Stimulated activated naive CD8-positive, alpha-beta T cell treated with anti-CD3 and anti-CD28 coated beads, Interleukin-15, amount 100 ng/mL, for 72 hours (primary cell): ENCODE data around the gene RANBP10.
"Not testable (repeated sequence)": the region's sequence is repeated elsewhere in the genome, so short reads cannot be mapped to it uniquely, and the experiment has no call there.

ENCODE experiments used
- ATAC-seq: fragments of 150-1000 bp; cut with Tn5 transposase; 2 replicates; pipeline ENCODE4 v1.10.0; 2021; ENCODE audit warnings: mild to moderate bottlenecking, moderate library complexity
- DNase-seq, 2 donors: peaks; one replicate each; pipeline ENCODE4 v3.0.0; 2021 to 2022
- H3K27ac Mint-ChIP-seq, 2 donors: one replicate each; pipeline ENCODE4 v1.8.0; 2022; ENCODE audit warnings: mild to moderate bottlenecking in 2 of 2, mixed read lengths in 2 of 2, moderate library complexity in 2 of 2
- H3K27me3 Mint-ChIP-seq: one replicate; pipeline ENCODE4 v1.8.0; 2022; ENCODE audit warnings: mixed read lengths
- H3K4me1 Mint-ChIP-seq: one replicate; pipeline ENCODE4 v1.8.0; 2022; ENCODE audit warnings: mild to moderate bottlenecking, mixed read lengths
- H3K4me3 Mint-ChIP-seq, 2 donors: one replicate each; pipeline ENCODE4 v1.8.0; 2022; ENCODE audit warnings: mild to moderate bottlenecking in 2 of 2, mixed read lengths in 2 of 2, moderate library complexity in 1 of 2
- H3K9me3 Mint-ChIP-seq, 2 donors: one replicate each; pipeline ENCODE4 v1.8.0; 2022; ENCODE audit warnings: mixed read lengths in 2 of 2

RANBP10 gene

DNA sequence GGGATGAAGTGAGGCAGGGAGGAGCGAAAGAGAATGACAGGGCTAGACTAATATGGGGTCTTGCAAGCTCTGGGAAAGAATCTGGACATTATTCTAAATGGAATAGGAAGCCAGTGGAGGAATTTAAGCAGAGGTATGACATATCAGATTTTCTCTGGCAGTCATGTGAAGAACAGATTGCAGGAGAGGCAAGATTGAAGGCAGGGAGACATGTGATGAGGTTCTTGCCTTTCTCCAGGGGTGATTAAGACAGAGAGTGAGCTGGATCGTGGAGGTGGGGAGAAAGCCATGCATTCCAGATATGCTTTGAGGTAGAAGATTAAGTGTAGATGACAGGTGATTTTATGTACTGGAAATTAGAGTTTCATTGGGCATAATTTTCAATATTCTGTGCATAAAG, 31.5 kb upstream of the RANBP10 start:
- no peaks in the 10 kb centered on the region for H3K27me3 Mint-ChIP-seq
- peaks cover 15% of the 10 kb centered on the region for H3K4me1 Mint-ChIP-seq
- DNase-seq (no peak), ATAC-seq (no peak)
- H3K9me3 Mint-ChIP-seq, result no peaks in the 10 kb centered on the region
- no peak overlapping the region for H3K4me3 Mint-ChIP-seq
- no peak overlapping the region for H3K27ac Mint-ChIP-seq

DNA sequence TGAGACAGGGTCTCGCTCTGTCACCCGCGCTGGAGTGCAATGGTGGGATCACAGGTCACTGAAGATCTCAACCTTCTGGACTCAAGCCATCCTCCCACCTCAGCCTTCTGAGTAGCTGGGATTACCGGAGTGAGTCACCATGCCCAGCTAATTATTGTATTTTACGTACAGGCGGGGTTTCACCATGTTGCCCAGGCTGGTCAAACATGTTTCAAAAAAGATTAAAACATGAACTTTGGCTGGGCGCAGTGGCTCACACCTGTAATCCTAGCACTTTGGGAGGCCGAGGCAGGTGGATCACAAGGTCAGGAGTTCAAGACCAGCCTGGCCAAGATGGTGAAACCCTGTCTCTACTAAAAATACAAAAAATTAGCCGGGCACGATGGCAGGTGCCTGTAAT, 30.8 kb upstream of the RANBP10 start:
- H3K27me3 Mint-ChIP-seq, ATAC-seq: not testable (repeated sequence)

DNA sequence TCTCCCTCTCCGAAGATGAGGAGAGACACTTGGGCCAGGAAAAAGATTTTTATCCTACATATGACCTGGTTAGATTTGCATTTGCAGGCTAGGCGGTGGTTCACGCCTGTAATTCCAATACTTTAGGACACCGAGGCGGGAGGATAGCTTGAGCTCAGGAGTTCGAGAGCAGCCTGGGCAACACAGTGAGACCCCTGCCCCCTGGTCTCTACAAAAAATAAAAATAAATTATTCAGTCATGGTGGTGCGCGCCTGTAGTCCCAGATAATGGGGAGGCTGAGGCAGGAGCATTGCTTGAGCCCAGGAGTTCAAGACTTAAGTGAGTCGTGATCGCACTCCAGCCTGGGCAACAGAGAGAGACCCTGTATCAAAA, 27.9 kb upstream of the RANBP10 start:
- ATAC-seq (no peak), DNase-seq (no peak)
- peak overlapping the region; percentile 98 to 100 for H3K4me3 Mint-ChIP-seq
- peaks cover 15% of the 10 kb centered on the region for H3K4me1 Mint-ChIP-seq
- no peaks in the 10 kb centered on the region for H3K9me3 Mint-ChIP-seq
- no peak overlapping the region for H3K27ac Mint-ChIP-seq
- H3K27me3 Mint-ChIP-seq, result no peaks in the 10 kb centered on the region

More for the DNA sequence above, 30.8 kb upstream of the RANBP10 start:
- H3K4me1 Mint-ChIP-seq, result peaks cover 21% of the 10 kb centered on the region
- not testable (repeated sequence) for H3K4me3 Mint-ChIP-seq, H3K9me3 Mint-ChIP-seq, H3K27ac Mint-ChIP-seq, DNase-seq

DNA sequence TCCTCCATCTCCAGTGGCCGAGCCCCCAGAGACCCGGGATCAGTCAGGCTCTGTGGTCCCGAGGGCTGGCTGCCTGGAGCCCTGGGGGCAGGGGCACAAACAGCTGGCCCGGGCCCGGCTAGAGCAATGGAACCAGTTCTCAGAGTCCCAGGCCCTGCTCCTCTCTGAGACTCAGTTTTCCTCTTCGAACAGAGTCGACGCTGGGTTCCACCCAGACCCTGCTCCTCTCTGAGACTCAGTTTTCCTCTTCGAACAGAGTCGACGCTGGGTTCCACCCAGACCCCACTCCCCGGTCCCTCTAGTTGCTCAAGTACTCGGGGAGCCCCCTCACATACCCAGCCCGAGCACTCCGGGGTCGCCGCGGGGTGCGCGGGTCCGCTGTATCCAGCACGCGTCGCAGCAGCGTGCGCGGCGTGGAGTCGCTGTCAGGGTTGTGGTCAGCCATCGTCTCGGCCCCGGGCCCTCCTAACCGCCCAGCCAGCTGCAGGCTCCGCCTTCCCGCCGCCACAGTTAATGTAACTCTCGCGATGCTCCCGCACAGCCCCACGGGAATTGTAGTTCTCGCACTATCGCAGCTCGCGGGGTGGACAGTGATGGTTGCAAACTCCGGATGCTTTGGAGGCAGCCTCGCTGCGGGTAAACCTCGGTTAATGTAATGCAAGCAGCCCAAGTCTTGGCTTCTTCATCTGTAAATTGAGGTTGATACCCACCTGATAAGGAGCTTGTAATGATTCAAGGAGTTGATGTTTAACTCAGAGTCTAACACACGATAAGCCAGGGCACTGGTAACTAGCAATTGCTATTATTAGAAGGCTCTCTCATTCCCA, 27.3 kb upstream of the RANBP10 start:
- Mint-ChIP-seq H3K4me1 (peaks cover 15% of the 10 kb centered on the region), H3K27ac (peak overlapping the region; percentile 98 to 99), H3K9me3 (no peaks in the 10 kb centered on the region), H3K27me3 (no peaks in the 10 kb centered on the region), H3K4me3 (peak overlapping the region; percentile 98 to 100)
- DNase-seq (peak; percentile 93 to 95), ATAC-seq (peak; percentile 99)

DNA sequence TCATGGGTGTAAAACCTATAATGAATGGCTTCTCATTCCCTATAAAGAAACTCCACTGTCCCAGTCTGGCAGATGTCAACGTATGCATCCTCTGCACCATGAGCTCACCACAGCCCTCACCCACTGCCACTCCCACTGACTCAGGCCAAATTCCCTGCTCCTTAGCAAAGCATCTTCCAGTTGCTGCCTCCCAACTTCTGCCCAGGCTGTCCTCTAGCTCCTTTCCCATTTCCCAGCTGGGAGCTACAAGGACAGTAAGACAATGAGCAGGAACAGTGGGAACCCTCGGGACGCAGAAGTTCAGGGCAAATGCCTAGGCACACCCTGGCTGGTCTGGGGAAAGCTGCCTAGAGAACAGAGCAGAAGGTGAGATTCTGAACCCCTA, 26.7 kb upstream of the RANBP10 start:
- no peaks in the 10 kb centered on the region for H3K27me3 Mint-ChIP-seq
- peaks cover 15% of the 10 kb centered on the region for H3K4me1 Mint-ChIP-seq
- DNase-seq (no peak), ATAC-seq (no peak)
- H3K9me3 Mint-ChIP-seq, result no peaks in the 10 kb centered on the region
- peak overlapping the region; percentile 42 to 99 for H3K27ac Mint-ChIP-seq
- peak overlapping the region; percentile 98 to 100 for H3K4me3 Mint-ChIP-seq

DNA sequence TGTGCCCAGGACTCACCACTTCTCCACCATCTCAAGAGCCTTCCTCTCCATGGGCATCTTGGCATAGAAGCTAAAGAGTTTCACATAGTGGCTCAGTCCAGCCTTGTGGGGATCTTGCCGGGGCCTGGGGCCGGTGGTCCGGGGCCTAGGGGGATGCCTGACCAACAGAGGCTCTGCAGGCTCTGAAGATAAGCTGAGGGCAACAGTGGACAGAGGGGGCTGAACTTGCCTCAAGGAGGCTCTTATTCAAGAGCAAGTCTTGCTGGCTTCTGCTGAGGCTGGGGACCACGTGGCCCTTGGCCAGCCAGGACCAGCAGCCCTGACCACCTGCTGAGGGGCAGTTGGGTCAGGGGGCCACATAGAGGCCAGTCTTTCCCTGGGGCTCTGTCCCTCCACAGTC, 22.3 kb upstream of the RANBP10 start:
- DNase-seq, result no peak
- no peaks in the 10 kb centered on the region for H3K27me3 Mint-ChIP-seq
- H3K4me3 Mint-ChIP-seq, result no peak overlapping the region
- peaks cover 33% of the 10 kb centered on the region for H3K4me1 Mint-ChIP-seq
- H3K27ac Mint-ChIP-seq, result no peak overlapping the region
- H3K9me3 Mint-ChIP-seq, result no peaks in the 10 kb centered on the region
- no peak for ATAC-seq

DNA sequence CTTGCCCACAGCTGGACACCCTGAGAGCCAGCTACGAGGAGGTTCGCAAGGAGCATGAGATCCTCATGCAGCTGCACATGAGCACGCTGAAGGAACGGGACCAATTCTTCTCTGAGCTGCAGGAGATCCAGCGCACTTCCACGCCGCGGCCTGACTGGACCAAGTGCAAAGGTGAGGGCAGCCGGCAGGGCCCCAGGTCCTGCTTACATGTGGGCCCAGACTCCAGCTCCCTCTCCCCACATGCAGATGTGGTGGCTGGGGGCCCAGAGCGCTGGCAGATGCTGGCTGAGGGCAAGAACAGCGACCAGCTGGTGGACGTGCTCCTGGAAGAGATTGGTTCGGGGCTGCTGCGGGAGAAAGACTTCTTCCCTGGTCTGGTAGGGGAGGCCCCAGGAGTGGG, 19.5 kb upstream of the RANBP10 start:
- Mint-ChIP-seq H3K9me3 (no peaks in the 10 kb centered on the region), H3K27me3 (no peaks in the 10 kb centered on the region), H3K27ac (no peak overlapping the region), H3K4me3 (no peak overlapping the region), H3K4me1 (peaks cover 18% of the 10 kb centered on the region)
- ATAC-seq (no peak), DNase-seq (no peak)

DNA sequence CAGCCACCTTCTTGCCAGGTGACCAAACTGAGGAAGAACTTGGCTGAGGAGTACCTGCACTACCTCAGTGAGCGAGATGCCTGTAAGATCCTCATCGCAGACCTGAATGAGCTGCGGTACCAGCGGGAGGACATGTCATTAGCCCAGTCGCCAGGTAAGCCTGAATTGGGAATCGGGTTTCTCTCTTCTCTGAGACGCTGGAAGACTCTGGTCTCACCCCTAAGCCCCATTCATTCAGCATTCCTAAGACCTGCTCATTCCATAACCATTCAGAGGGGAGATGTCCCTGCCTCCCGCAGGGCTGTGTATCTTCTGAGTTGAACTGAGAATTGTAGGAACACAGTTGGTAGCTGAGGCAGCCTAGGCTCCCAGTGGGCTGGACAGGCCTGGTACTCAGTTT, 18.8 kb upstream of the RANBP10 start:
- DNase-seq (no peak), ATAC-seq (no peak)
- Mint-ChIP-seq H3K27me3 (no peaks in the 10 kb centered on the region), H3K4me1 (peaks cover 18% of the 10 kb centered on the region), H3K4me3 (no peak overlapping the region), H3K27ac (no peak overlapping the region), H3K9me3 (no peaks in the 10 kb centered on the region)

DNA sequence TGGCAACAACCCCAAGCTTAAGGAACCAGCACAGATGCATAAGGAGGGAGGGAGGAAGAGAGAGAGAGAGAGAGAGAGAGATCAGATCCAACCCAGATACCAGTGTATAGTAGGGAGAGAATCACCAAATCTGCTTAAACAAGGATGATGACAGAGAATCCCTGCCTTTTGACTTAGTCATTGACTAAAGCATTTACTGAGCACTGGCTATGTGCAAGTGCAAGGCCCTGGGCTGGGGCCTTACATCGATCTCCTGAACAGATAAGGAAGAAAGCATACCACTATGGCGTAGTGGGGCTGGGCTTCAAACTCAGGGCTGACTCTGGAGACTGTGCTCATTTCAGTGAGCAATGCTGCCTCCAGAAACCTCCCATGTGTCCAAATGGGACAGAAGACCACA, 16.2 kb upstream of the RANBP10 start:
- peaks cover 18% of the 10 kb centered on the region for H3K4me1 Mint-ChIP-seq
- H3K9me3 Mint-ChIP-seq, result no peaks in the 10 kb centered on the region
- H3K27me3 Mint-ChIP-seq, result no peaks in the 10 kb centered on the region
- no peak for ATAC-seq
- no peak for DNase-seq
- H3K27ac Mint-ChIP-seq, result no peak overlapping the region
- no peak overlapping the region for H3K4me3 Mint-ChIP-seq

DNA sequence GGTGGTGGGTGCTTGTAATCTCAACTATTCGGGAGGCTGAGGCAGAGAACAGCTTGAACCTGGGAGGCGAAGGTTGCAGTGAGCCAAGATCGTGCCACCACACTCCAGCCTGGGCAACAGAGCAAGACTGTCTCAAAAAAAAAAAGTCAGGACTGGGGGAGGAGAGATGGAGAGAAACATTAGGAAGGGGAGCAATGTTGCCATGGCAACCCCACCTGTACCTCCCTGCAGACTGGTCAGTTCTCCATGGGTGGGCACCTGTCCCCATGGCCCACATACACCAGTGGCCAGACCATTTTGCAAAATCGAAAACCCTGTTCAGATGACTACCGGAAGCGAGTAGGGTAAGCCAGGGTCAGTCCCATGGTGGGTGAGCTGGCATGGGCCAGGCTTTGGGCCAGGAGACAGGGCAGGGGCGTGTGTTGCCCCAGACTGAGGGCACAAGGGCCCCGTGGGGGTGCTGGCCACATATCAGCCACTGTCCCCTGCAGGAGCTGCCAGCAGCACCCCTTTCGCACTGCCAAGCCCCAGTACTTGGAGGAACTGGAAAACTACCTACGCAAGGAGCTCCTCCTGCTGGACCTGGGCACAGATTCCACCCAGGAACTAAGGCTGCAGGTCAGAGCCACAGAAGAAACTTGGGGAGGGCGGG, 14.4 kb upstream of the RANBP10 start:
- no peak for DNase-seq

DNA sequence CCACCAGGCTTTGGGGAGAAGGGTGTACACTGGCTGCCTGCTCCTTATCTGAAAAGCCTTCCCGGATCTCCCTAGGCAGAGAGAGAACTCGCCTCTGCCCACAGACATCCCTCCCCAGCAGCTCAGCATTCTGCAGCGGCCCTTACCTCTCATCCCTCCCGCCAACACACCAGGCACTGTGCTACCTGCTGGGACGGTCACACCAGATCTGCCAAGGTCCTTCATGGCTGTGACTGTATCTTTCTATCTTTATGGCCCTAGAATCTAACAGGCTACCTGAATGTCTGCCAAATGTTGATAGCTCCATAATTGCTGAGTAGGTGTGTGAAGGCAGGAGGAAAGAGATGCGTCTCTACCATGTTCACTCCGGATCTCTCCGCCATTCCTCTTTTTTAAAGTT, 8.2 kb upstream of the RANBP10 start:
- Mint-ChIP-seq H3K27me3 (no peaks in the 10 kb centered on the region), H3K4me1 (peaks cover 9% of the 10 kb centered on the region), H3K27ac (no peak overlapping the region), H3K9me3 (no peaks in the 10 kb centered on the region), H3K4me3 (no peak overlapping the region)
- no peak for DNase-seq
- ATAC-seq, result no peak

More for the DNA sequence above, 14.4 kb upstream of the RANBP10 start:
- Mint-ChIP-seq H3K4me1 (peaks cover 26% of the 10 kb centered on the region), H3K9me3 (no peaks in the 10 kb centered on the region), H3K4me3 (no peak overlapping the region), H3K27ac (no peak overlapping the region), H3K27me3 (no peaks in the 10 kb centered on the region)
- no peak for ATAC-seq

DNA sequence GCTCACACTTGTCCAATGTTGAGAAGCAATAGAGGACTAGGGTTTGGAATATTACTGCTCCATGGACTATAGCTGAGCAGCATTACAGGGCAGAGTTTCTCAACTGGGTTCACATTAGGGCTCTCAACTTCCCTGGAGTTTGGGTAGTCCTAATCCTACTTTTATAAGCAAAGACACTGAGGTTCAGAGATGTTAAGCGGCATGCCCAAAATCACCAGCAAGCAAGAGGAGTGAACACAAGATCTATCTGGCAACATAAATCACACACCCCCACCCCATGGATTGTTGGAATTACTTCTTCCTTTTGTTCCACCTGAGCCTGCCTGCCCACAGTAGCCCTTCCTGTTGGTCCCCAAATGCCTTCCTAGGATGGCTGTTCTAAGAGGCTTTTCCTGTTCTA, 5.5 kb upstream of the RANBP10 start:
- DNase-seq (no peak), ATAC-seq (no peak)
- Mint-ChIP-seq H3K4me3 (no peak overlapping the region), H3K9me3 (no peaks in the 10 kb centered on the region), H3K4me1 (peaks cover 11% of the 10 kb centered on the region), H3K27me3 (no peaks in the 10 kb centered on the region), H3K27ac (no peak overlapping the region)

DNA sequence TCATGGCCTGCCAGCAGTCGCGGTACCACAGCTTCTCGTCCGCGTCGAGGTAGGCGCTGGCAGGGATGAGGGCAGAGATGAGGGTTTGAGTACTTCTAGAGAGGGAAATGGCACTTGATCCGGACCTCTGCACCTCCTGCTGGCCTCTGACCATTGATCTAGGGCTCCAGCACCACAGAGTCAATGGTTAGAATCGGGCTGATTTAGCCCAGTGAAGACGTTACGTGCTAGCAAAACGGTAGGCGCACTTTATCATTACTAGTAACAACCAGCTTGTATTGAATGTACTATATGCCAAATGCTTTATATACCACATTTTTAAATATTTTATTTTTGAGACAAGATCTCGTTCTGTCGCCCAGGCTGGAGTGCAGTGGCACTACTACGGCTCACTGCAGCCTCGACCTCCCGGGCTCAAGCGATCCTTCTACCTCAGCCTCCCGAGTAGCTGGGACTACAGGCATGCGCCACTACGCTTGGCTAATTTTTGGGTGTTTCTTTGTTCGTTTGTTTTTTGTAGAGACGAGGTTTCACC, 855 bp upstream of the RANBP10 start:
- peak overlapping the region; percentile 95 to 98 for H3K4me3 Mint-ChIP-seq
- DNase-seq (no peak), ATAC-seq (no peak)
- peaks cover 40% of the 10 kb centered on the region for H3K4me1 Mint-ChIP-seq
- no peaks in the 10 kb centered on the region for H3K27me3 Mint-ChIP-seq
- no peaks in the 10 kb centered on the region for H3K9me3 Mint-ChIP-seq
- peak overlapping the region; percentile 87 to 95 for H3K27ac Mint-ChIP-seq

DNA sequence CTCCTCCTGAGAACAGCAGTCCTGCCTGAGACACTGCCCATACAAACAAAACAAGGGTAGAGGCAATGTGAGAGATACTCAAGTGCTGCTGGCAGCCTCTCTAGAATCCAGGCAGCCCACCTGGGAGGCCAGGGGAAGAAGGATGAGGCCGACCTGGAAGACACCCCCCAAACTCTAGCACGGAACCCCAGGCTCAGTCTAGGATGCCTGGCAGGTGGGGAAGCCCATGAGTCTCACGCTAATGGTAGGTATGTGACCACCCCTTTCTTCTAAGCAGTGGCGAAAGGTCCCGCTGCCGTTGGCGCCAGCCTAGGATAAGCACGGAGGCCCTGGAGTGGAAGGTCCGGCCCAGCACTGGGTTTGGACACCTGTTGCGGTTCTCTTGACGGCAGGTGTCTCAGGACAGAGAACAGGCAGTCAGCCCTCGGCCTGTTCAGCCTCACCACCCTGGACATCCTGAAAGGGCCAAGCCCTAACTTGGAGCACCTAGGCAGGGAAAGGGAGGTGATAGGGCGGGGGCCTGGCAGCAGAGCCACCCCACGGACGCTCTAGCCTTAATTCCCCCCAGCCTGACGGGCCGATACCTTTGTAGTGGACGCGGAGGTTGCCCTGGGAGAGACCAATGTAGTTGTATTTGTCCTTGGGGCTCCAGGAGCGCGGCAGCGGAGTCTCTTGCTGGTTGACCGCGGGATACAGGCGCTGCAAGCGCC, 487 bp downstream of the RANBP10 start:
- DNase-seq (peak in 1 of 2 donors; percentile 25), ATAC-seq (no peak)
- H3K4me1 Mint-ChIP-seq, result peaks cover 53% of the 10 kb centered on the region

DNA sequence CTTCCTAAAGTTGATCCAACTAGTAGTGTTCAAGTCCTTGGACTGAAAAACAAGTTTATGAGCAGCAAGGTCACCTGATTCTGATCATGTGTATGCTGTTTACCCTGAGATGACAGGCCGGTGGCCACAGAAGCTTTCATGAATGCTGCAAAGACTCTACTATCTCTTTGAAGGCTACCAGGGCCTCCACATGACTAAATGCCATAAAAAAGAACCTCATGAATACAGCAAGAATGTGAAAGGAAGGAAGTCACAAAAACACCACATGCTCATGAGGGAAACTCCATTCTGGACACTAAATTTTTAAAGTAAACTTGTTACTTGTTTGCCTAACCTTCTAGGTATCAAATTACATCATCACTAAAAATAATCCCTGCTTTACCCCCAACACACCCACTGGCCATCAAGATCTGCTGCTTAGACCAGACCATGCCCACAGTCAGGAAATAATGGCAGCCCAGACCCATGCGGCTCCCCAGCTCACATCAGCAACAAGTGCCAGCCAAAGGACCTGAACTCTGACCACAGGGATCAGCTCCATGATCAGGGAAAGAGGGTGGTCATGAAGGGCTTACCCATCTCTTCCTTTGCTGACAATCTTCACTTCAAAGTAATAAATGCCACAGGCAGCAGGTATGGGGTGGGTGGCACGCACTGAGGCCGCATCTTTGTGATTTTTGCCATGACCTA, 1.4 kb downstream of the RANBP10 start:
- Mint-ChIP-seq H3K9me3 (no peaks in the 10 kb centered on the region), H3K4me3 (peak overlapping the region; percentile 95 to 98), H3K4me1 (peaks cover 62% of the 10 kb centered on the region), H3K27ac (peak overlapping the region; percentile 74 to 93), H3K27me3 (no peaks in the 10 kb centered on the region)
- ATAC-seq (no peak), DNase-seq (peak in 1 of 2 donors; percentile 40)

More for the DNA sequence above, 487 bp downstream of the RANBP10 start:
- no peaks in the 10 kb centered on the region for H3K27me3 Mint-ChIP-seq
- H3K9me3 Mint-ChIP-seq, result no peaks in the 10 kb centered on the region
- H3K4me3 Mint-ChIP-seq, result peak overlapping the region; percentile 95 to 98
- H3K27ac Mint-ChIP-seq, result peak overlapping the region; percentile 87 to 95
